ENCODE measurements around the gene S100A10. TPM values are rescaled to one million over a fixed set of nuclear protein-coding genes. Genes with fewer than 3 reads are reported as not detected.

Gene S100A10
- total RNA-seq, 1 experiment from 2014 or later: 1,694 TPM

GRCh38 chr1:151934048-151934493, 59.6 kb downstream of the S100A10 start:
- ChIA-PET POLR2A (interaction anchor here (1.0 to 17.6 kb wide), 8 partner anchors 10 to 102 kb away, joined by 5 to 453 read pairs (median 20); partner anchors contain the start of genes S100A10, S100A11 and THEM4), CTCF (interaction anchor here (0.6 to 14.5 kb wide), 35 partner anchors 9 to 524 kb away, joined by 3 to 350 read pairs (median 5); no protein-coding TSS in a partner anchor)
- Mint-ChIP-seq H3K4me3 (ENCODE audit: unreplicated experiment) (no peak overlapping the region), H3K9me3 (ENCODE audit: unreplicated experiment) (no peaks in the 10 kb centered on the region), H3K27me3 (ENCODE audit: insufficient read depth, unreplicated experiment) (no peaks in the 10 kb centered on the region), H3K36me3 (ENCODE audit: insufficient read depth, unreplicated experiment) (no peaks in the 10 kb centered on the region), H3K27ac (ENCODE audit: low read depth, unreplicated experiment) (no peak overlapping the region), H3K4me1 (ENCODE audit: insufficient read depth, unreplicated experiment) (peaks cover 11% of the 10 kb centered on the region)
- DNase-seq (ENCODE audit: unreplicated experiment): peak; percentile 82
- BruUV-seq (replicated peaks): no TSS peak
- intact Hi-C loops (cut with micrococcal nuclease): loop anchor here (1.0 to 10.0 kb wide), 8 partner anchors 34 to 251 kb away; no protein-coding TSS in a partner anchor
- TF ChIP-seq, protein P1, sequence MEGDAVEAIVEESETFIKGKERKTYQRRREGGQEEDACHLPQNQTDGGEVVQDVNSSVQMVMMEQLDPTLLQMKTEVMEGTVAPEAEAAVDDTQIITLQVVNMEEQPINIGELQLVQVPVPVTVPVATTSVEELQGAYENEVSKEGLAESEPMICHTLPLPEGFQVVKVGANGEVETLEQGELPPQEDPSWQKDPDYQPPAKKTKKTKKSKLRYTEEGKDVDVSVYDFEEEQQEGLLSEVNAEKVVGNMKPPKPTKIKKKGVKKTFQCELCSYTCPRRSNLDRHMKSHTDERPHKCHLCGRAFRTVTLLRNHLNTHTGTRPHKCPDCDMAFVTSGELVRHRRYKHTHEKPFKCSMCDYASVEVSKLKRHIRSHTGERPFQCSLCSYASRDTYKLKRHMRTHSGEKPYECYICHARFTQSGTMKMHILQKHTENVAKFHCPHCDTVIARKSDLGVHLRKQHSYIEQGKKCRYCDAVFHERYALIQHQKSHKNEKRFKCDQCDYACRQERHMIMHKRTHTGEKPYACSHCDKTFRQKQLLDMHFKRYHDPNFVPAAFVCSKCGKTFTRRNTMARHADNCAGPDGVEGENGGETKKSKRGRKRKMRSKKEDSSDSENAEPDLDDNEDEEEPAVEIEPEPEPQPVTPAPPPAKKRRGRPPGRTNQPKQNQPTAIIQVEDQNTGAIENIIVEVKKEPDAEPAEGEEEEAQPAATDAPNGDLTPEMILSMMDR (IDR thresholded peaks at IDR 0.05; ENCODE audit: unreplicated experiment): peak; percentile 96

Other genes starting within 250 kb of the S100A10 start
- gene MRPL9, start 230.4 kb downstream of the S100A10 start, total RNA-seq (2022): 145 and 146 TPM in 2 replicates
- gene TDRKH, start 203.4 kb downstream of the S100A10 start, total RNA-seq (2022): 5.6 and 10.6 TPM in 2 replicates
- 0.10 TPM in 1 of 2 replicates, not detected in the other for gene LINGO4, start 188.4 kb downstream of the S100A10 start, total RNA-seq (2022)
- 0.40 and 0.81 TPM in 2 replicates for gene RORC, start 162.1 kb downstream of the S100A10 start, total RNA-seq (2022)
- gene C2CD4D, start 154.0 kb downstream of the S100A10 start, total RNA-seq (2022): not detected in 2 replicates
- not detected in 2 replicates for gene THEM5, start 140.1 kb downstream of the S100A10 start, total RNA-seq (2022)
- gene THEM4, start 84.3 kb downstream of the S100A10 start, total RNA-seq (2022): 27.5 and 29.1 TPM in 2 replicates
- gene S100A11, start 43.1 kb upstream of the S100A10 start, total RNA-seq (2022): 1,562 and 1,998 TPM in 2 replicates
- not detected in 2 replicates for gene TCHHL1, start 95.2 kb upstream of the S100A10 start, total RNA-seq (2022)
- 0.12 and 0.22 TPM in 2 replicates for gene TCHH, start 121.6 kb upstream of the S100A10 start, total RNA-seq (2022)
- not detected in 2 replicates for gene RPTN, start 165.4 kb upstream of the S100A10 start, total RNA-seq (2022)
- gene HRNR, start 230.3 kb upstream of the S100A10 start, total RNA-seq (2022): not detected in 2 replicates

Measured in MCF 10A (cell line).